A673 (cell line): ENCODE measurements around the gene KLC3.

Source experiments
- EZH2 ChIP-seq: fragments of 200-600 bp; sonication (generic); IDR thresholded peaks from 2 replicates; pipeline ENCODE4 v1.6.1; 2017; ENCODE audit warnings: borderline replicate concordance, low read depth, mild to moderate bottlenecking, mixed read lengths, antibody characterized with exemption, low read length; ENCODE audit not compliant: poor library complexity, severe bottlenecking
- TF ChIP-seq, protein P1 (sequence below): fragments of 300-800, 200-600 bp; sonication (generic); conservative IDR thresholded peaks from 2 replicates; pipeline ENCODE4 v1.5.1; 2017; ENCODE audit warnings: low read depth, mild to moderate bottlenecking, antibody characterized with exemption, low read length, moderate library complexity, mixed read lengths

- TF ChIP-seq, protein P1, sequence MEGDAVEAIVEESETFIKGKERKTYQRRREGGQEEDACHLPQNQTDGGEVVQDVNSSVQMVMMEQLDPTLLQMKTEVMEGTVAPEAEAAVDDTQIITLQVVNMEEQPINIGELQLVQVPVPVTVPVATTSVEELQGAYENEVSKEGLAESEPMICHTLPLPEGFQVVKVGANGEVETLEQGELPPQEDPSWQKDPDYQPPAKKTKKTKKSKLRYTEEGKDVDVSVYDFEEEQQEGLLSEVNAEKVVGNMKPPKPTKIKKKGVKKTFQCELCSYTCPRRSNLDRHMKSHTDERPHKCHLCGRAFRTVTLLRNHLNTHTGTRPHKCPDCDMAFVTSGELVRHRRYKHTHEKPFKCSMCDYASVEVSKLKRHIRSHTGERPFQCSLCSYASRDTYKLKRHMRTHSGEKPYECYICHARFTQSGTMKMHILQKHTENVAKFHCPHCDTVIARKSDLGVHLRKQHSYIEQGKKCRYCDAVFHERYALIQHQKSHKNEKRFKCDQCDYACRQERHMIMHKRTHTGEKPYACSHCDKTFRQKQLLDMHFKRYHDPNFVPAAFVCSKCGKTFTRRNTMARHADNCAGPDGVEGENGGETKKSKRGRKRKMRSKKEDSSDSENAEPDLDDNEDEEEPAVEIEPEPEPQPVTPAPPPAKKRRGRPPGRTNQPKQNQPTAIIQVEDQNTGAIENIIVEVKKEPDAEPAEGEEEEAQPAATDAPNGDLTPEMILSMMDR: no peak
- no peak for TF ChIP-seq EZH2
Measured at GRCh38 chr19:45322744-45323281, 17.7 kb upstream of the KLC3 start, which contains the start of gene CKM.
